HG03280 (cell line): ENCODE data around the gene TOE1.

Experiments
- ATAC-seq: cut with Tn5 transposase; IDR thresholded peaks from one replicate; pipeline ENCODE4 v1.9.1; 2021; ENCODE audit warnings: mild to moderate bottlenecking, moderate library complexity; ENCODE audit not compliant: unreplicated experiment

TOE1 gene

GRCh38 chr1:45326627-45327623 lies 13.0 kb upstream of the TOE1 start, which contains the start of gene HPDL:
TSS of gene HPDL (plus strand) at chr1:45326895. CDS start at chr1:45327149, 254 bp downstream.
- peak; percentile 61 for ATAC-seq

GRCh38 chr1:45327644-45328515 lies 12.1 kb upstream of the TOE1 start:
- no peak for ATAC-seq

GRCh38 chr1:45328680-45329079 lies 11.3 kb upstream of the TOE1 start:
- no peak for ATAC-seq

GRCh38 chr1:45329445-45329844 lies 10.5 kb upstream of the TOE1 start:
- no peak for ATAC-seq

- ATAC-seq: no peak
Observed at GRCh38 chr1:45331436-45332345, 8.3 kb upstream of the TOE1 start.

GRCh38 chr1:45332346-45332720 lies 7.6 kb upstream of the TOE1 start:
- ATAC-seq: no peak

GRCh38 chr1:45334308-45335245 lies 5.4 kb upstream of the TOE1 start:
- no peak for ATAC-seq

GRCh38 chr1:45335855-45336324 lies 4.1 kb upstream of the TOE1 start:
- ATAC-seq: no peak

GRCh38 chr1:45337630-45338325 lies 2.2 kb upstream of the TOE1 start:
- no peak for ATAC-seq

- ATAC-seq: peak; percentile 5
Observed at GRCh38 chr1:45340816-45341466, 971 bp downstream of the TOE1 start.

- ATAC-seq: no peak
Observed at GRCh38 chr1:45344499-45344898, 4.5 kb downstream of the TOE1 start.

GRCh38 chr1:45345014-45345413 lies 5.0 kb downstream of the TOE1 start:
- ATAC-seq: no peak

- no peak for ATAC-seq
Observed at GRCh38 chr1:45346473-45346872, 6.5 kb downstream of the TOE1 start.

- ATAC-seq: no peak
Observed at GRCh38 chr1:45348020-45348419, 8.1 kb downstream of the TOE1 start.

- ATAC-seq: no peak
Observed at GRCh38 chr1:45348609-45348965, 8.6 kb downstream of the TOE1 start.

- no peak for ATAC-seq
Observed at GRCh38 chr1:45348966-45349677, 9.2 kb downstream of the TOE1 start.

GRCh38 chr1:45351508-45351907 lies 11.5 kb downstream of the TOE1 start:
- ATAC-seq: no peak

- no peak for ATAC-seq
Observed at GRCh38 chr1:45353685-45354084, 13.7 kb downstream of the TOE1 start.
